HG02870 (cell line): ENCODE measurements around the gene BMAL1.
A peak's percentile ranks its signal among the peaks of the same experiment; 100 is the strongest.
"Not testable (repeated sequence)": the region's sequence is repeated elsewhere in the genome, so short reads cannot be mapped to it uniquely, and the experiment has no call there.

Source experiments
- ATAC-seq: cut with Tn5 transposase; IDR thresholded peaks from one replicate; pipeline ENCODE4 v1.9.1; 2021; ENCODE audit warnings: mild to moderate bottlenecking, moderate library complexity; ENCODE audit not compliant: unreplicated experiment

Gene BMAL1

GRCh38 chr11:13368041-13368446, 90.5 kb downstream of the BMAL1 start:
- no peak for ATAC-seq

GRCh38 chr11:13373216-13373615, 95.6 kb downstream of the BMAL1 start:
- ATAC-seq, result no peak

DNA sequence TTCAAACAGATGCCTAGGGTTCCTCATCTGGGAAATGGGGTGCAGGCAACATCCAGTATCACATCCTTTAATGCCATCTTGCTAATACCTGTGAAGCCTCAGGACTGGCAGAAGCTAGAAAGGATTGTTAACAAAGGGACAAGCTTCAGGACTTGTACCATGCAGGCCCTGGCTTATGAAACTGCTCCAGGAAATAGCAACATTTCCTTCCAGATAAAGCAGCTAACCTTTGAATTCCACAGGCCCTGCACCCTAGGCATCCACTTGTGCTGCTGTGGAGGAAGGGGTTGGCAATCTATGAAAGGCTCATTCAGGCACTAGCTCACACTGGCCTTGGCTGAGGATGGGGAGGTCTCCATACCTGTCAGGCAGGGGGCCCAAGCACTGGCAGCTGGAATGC, 98.2 kb downstream of the BMAL1 start:
- no peak for ATAC-seq

GRCh38 chr11:13376402-13376801, 98.8 kb downstream of the BMAL1 start:
- ATAC-seq, result no peak

DNA sequence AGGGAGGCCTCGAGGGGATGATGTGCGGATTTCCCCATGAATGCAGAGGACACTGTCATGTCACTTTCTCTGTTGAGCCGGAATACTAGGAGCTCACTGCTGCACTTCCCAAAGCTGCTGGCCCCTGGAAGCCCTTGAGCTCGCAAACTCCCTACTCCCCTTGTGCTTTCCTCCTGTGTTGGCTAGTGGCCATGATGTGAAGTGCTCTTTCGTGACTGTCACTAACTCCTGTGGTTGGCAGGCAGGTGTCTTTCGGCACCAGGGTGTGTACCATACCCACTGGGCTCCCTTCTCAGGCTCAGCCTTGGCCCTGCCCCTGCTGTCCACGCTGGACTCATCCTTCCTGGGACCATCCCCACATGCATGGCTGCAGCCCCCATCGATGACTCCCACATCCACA, 99.2 kb downstream of the BMAL1 start:
- ATAC-seq, result no peak

- ATAC-seq, result no peak
Observed at GRCh38 chr11:13378316-13378715, 100.7 kb downstream of the BMAL1 start.

DNA sequence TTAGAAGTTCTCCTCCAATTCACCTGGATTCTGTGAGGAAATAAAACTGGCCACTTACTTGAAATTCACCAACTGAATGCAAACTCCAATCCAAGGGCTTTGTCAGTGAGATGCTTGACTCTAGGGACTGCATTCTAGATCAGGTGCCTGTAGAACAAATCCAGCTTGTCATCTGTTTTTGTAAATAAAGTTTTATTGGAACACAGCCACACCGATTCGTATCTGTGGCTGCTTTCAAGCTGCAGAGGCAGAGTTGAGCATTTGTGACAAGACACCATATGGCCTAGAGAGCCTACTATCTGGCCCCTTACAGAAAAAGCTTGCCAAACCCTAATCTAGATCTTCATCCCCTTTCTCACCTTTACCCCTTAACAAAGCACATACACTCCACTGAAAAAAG, 103.1 kb downstream of the BMAL1 start:
- no peak for ATAC-seq

- no peak for ATAC-seq
Observed at GRCh38 chr11:13382751-13383150, 105.2 kb downstream of the BMAL1 start.

GRCh38 chr11:13384908-13385640, 107.5 kb downstream of the BMAL1 start:
- ATAC-seq, result peak; percentile 42

DNA sequence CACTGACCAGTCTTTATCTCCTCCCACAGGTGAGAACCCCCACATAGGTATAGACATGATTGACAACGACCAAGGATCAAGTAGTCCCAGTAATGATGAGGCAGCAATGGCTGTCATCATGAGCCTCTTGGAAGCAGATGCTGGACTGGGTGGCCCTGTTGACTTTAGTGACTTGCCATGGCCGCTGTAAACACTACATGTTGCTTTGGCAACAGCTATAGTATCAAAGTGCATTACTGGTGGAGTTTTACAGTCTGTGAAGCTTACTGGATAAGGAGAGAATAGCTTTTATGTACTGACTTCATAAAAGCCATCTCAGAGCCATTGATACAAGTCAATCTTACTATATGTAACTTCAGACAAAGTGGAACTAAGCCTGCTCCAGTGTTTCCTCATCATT, 109.0 kb downstream of the BMAL1 start:
- ATAC-seq, result no peak

GRCh38 chr11:13388741-13389140, 111.2 kb downstream of the BMAL1 start:
- no peak for ATAC-seq

DNA sequence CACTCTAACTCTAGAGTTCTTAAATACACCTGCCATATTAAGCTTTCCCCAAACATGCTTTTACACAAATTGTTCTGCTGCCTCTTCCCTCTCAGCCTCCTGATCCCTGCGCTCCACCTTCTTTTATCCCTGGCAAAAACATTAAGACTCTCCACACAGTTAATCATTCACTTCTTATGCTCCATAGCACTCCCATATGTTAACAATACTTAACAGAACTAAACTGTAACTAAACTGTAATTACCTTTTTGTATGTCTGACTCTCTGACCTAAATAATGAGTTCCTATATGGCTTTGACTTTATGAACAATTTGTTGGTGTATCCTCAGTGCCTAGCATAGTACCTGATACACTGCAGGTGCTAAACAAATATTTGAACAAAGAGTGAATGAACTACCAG, 113.6 kb downstream of the BMAL1 start:
- no peak for ATAC-seq

DNA sequence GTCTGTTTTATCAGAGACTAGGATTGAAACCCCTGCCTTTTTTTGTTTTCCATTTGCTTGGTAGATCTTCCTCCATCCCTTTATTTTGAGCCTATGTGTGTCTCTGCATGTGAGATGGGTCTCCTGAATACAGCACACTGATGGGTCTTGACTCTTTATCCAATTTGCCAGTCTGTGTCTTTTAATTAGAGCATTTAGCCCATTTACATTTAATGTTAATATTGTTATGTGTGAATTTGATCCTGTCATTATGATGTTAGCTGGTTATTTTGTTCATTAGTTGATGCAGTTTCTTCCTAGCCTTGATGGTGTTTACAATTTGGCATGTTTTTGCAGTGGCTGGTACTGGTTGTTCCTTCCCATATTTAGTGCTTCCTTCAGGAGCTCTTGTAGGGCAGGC, 120.7 kb downstream of the BMAL1 start:
- ATAC-seq, result not testable (repeated sequence)

DNA sequence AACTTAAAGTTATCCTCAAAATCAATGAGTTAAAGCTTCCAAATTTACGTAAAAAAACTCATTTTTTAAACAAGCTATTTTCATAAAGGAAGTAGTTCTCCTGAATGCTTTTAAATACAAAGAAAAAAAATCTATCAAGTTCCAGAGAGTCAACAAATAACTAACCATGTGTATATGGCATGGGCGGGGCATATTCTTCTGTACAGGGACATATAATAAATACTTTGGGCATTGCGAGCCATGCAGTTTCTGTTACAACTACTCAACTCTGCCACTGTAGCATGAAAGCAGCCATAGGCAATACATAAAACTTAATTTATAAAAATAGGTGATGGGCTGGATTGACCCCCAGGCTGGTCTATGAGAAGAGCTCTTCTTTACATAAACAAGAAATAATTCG, 127.6 kb downstream of the BMAL1 start:
- ATAC-seq, result no peak

GRCh38 chr11:13415201-13415600, 137.6 kb downstream of the BMAL1 start:
- ATAC-seq, result no peak

GRCh38 chr11:13421561-13421960, 144.0 kb downstream of the BMAL1 start:
- no peak for ATAC-seq

DNA sequence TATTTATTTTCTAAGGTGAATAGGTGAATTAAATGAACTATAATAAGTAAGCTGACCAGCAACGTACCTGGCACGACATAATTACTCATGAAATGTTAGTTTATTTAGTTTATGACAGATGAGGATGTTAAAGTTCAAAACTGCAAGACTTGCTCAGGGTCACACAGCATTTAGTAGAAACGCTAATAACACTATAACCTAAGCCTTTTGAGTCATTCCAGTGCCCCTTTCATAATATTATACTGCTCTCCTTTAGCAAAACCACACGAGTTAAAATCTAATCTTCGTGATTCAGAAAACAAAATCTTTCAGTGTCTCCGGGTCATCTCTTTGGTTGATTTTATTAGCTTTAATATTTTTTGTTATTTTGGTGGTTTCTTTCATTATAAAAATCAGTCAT, 145.8 kb downstream of the BMAL1 start:
- no peak for ATAC-seq

- ATAC-seq, result no peak
Observed at GRCh38 chr11:13427440-13427839, 149.8 kb downstream of the BMAL1 start.

- ATAC-seq, result no peak
Observed at GRCh38 chr11:13429288-13429687, 151.7 kb downstream of the BMAL1 start.

DNA sequence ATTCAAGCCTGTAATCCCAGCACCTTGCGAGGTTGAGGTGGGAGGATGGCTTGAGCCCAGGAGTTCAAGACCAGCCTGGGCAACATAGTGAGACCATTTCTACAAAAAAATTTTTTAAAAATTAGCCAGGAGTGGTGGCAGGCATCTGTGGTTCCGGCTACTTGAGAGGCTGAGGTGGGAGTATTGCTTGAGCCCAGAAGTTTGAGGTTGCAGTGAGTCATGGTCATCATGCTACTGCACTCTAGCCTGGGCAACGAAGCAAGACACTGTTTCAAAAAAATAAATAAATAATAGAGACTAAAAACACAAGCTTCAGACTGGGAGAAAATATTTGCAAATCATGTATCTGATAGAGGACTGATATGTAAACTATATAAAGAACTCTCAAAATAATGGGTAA, 152.2 kb downstream of the BMAL1 start:
- ATAC-seq, result no peak

GRCh38 chr11:13433437-13433836, 155.8 kb downstream of the BMAL1 start:
- ATAC-seq, result no peak

GRCh38 chr11:13434247-13435205, 156.9 kb downstream of the BMAL1 start:
- ATAC-seq, result no peak
